HT1080 (cell line): ENCODE measurements around the gene PXDN. TPM values are rescaled to one million over a fixed set of nuclear protein-coding genes. Genes with fewer than 3 reads are reported as not detected.

Experiments used
- DNase-seq: peaks from one replicate; pipeline ENCODE4 v3.0.0-alpha.2; 2015; ENCODE audit warnings: low read depth
- total RNA-seq: library from RNA; depleted of rRNA; stranded (reverse); fragments of >200 nt; shearing (Covaris generic); gene quantifications from 2 replicates; pipeline ENCODE4 v1.2.3, GENCODE V29; 2014

PXDN gene
- total RNA-seq, 1 experiment from 2014 or later, result 0.88 TPM

DNA sequence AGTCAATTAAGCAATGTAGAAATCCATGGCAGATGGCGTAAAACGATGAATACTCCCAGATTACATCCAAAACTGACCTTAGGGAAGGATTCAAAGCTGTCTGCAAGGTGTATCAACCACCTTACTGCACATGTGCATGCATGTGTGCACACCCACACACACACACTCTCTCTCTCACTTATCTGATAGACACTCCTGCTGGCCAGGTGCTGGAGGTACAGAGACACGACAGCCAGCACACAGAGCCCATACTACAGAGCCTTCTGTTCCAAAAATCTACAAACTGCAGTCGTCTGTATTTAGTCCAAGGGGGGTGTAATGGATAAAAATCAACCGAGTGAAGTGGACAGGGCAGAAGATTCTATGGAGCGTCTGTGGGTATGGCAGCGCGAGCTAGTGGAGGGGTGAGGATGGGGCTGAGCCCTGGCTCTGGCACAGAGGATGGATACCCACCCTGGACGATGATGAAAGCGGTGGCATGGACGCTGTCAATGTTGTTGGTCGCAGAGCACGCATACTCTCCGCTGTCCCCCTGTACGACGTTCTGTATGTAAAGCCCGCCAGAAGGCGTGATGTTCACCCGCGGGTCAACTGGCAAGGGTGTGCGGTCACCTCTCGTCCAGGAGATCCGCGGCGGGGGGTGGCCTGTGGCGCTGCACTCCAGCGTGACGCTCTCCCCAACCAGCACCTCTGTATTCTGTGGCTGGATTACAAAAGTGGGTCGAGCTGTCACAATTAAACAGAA lies 78.4 kb downstream of the PXDN start:
- no peak for DNase-seq

DNA sequence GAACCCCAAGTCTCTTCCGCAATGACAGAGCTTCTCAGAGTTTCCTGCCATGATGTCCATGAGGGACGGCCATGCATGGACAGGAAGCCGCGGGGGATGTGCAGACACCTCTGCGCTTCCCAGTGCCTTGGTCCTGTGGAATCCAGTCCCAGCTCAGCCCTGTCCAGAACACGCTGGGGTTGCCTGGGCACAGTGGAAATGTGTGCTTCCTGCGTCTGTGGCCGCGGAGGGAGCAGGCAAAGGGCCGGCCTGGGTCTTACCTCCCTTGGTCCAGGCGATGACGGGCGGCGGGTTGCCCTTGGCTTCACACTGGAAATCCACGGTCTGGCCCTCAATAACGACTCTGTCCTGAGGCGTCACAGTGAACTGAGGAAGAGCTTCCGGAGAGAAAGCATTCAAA lies 79.6 kb downstream of the PXDN start:
- DNase-seq, result no peak

DNA sequence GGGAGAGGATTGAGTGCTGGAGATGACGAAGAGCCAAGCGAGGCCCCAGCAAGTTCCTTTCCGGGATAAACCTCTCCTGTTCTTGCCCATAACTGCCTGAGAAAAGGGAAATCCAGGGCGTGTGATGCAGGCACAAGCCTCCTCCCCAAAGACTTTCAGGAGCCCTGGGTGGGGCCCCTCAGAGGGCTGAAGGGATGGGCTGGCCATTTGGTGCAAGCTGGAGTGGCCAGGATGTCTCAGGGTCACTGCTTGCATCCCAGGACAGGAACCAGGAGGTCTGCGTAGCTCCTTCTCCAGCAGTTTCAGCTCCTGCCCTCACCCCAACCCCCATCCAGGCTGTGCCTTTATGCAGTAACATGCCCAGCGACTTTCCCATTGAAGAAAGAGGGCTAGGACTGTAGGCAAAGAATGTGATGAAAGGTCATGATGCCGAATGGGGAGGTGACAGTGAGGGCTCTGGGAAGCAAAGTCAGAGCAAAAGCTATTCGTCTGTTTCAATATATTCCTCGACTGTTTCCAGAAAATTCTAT lies 80.2 kb downstream of the PXDN start:
- no peak for DNase-seq

DNA sequence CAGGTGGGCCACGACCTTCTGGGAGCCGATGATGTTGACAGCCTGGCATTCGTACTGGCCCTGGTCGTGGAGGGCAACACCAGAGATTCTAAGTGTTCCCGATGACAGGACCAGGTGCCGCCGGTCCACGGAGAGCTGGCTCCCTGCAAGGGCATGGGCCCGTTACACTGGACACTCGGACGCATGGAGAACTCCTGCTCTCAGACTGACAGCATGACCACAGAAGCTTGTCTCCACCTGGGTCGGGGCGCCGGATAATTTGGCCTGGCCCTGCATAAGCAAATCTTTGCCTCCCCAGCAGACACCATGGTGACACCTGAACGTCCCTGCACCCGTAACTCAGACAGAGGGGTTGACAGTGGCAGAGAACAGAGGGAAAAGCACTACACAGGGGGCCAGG lies 80.7 kb downstream of the PXDN start:
- no peak for DNase-seq

DNA sequence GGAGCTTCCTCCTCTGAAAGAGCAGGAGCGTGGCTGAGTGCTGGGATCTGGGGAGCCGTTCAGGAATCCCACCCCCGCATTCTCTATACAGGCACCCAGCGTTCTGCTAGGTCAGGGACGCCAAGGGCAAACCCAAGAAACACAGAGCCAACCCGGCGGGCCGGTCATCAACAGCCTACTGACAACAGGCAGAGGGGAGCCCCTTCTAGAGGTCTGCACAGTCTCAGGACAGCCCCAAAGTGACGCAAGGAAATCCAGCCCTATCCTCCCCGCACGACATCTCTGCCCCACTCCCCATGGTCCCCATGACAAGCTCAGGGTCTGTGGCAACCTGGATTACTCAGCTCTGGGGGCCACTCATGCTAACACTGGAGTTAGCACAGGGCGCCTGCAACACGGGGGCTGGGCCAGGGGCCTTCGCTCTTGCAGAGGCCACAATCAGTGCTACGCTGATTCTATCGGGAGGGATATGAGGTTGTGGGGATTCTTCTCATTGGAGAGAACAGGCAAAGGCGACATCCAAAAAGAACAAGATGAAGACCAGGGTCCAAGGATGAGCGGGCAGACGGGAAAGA lies 81.6 kb downstream of the PXDN start:
- no peak for DNase-seq

DNA sequence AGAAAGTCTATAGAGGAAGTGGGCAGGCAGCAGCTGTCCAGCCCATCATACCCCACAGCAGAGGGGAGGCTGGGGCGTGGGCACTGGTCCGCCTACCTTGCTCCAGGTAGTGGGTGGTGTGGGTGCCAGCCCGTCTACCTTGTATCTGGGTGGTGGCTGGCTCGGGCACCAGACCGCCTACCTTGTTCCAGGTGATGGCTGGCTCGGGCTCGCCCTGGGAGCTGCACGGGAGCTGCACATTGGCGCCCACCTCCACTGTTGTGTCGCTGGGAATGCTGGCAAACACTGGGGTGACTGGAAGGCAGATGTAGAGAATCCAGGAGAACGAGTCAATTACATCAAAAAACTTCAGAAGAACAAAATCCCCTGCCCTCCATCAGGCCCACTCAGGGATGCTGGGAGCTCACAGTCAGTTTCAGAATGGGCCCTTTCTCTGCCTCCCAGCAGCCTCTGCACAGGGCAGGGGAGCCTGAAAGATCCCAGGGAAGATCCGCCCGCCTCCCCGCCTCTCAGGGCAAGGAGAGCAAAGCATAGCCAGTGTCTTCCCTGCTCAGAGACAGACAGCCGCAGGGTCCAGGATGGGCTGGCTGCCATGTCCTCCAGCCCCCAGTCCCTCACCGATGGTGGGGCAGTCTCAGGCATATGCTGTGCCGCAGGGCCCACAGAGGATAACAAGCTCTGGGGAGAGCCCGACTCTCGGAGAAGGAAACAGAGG lies 82.3 kb downstream of the PXDN start:
- DNase-seq, result no peak

DNA sequence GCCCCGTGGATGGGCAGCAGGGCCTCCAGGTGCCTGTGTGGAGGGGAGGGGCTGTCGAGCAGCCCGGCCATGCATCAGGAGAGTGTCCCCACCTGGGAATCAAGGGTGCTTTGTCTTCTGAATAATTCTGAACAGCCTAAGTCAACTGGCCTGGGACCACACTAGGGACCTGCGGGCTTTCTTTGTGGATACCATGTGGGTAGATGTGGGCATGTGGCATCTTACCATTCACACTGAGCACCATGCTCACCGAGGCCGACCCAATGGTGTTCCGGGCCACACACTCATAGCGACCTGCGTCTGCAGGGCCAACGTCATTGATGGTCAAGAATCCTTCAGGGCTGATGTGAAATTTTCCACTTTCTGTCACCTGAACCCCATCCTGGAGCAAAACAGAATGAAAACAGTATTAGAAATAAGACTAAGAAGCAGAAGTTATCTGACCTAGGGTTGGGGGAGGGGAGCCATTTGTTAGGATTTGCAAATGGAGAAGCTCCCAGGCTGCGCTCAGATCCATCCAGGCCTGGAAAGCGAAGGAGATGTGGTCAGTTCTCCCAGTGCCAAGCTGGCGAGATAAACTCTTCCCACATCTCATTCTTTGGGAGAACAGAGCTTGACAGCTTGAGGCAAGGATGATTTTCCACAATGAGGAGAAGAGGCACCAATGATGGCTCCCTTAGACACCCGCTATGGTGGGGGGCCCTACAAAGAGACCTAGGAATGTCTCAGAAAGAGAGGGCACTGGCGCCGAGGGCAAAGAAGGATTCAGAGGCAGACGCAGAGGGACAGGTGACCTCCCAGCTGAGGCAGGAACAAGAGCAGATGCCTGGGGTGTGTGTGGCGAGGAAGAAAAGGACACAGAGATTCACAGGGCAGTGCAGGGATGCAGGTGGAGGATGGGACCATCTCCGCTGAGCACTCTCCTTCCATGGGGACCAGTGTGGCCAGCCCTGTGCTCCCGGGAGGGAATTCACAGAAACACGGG lies 83.4 kb downstream of the PXDN start:
- DNase-seq, result no peak

DNA sequence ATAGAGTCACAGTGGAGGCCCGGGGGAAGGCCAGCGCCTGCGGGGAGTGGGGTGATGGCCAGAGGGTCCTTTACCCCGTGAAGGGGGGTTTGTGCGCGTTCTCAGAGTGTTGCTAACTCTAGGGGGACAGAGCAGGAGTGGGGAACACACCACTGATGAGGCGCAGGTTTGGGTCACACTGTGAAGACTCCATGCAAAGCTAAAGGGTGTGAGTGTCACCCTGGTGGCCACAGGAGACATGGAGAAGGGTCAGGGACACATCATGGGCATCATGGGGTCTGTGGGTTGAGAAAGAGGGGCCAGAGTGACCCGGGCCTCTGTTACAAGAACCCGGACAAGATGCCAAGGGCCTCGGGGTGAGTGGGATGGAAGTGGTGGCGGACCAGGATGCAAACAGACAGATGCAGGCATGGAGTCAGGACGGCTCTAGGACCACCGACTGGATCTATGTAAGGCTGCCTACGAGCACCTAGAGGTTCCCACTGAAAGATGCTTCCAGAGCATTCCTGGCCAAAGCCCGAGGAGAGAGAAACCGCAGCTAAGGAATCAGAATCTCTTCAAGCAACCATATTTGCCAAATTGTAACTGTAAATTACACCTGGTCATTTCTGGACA lies 84.3 kb downstream of the PXDN start:
- no peak for DNase-seq

DNA sequence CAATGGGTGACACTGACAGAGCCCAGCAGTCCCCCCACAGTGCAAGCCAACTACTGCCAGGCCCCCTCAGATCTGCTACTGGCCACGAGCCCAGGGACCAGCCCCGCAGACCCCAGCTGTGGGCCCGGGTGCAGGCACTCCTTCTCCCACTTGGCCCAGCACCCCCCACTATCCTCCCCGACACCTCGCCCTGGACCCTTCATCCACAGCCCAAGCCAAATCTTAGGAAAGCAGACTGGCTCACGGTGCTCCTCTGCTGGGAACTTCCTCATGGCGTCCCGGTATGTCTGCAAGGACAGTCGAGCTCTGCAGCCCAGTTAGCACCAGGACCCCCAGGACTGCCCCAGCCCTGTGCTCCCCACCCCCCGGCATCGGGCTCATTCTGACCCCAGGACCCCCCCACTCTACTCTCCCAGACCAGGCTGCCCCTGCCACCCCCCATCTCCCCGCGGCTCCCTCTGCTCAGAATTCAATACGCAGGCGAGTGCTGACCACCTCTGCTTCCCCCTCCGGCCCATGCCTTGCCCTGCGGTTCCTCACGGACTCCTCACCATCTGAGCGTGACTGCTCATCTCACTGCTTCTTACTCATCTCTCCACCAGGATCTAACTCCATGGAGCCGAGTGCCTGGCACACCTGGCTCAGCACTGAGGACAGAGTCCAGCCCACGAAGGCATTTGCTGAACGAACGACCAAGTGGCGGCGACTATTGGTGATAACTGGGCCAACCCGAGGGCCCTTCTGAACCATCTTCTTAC lies 85.7 kb downstream of the PXDN start:
- DNase-seq, result no peak

DNA sequence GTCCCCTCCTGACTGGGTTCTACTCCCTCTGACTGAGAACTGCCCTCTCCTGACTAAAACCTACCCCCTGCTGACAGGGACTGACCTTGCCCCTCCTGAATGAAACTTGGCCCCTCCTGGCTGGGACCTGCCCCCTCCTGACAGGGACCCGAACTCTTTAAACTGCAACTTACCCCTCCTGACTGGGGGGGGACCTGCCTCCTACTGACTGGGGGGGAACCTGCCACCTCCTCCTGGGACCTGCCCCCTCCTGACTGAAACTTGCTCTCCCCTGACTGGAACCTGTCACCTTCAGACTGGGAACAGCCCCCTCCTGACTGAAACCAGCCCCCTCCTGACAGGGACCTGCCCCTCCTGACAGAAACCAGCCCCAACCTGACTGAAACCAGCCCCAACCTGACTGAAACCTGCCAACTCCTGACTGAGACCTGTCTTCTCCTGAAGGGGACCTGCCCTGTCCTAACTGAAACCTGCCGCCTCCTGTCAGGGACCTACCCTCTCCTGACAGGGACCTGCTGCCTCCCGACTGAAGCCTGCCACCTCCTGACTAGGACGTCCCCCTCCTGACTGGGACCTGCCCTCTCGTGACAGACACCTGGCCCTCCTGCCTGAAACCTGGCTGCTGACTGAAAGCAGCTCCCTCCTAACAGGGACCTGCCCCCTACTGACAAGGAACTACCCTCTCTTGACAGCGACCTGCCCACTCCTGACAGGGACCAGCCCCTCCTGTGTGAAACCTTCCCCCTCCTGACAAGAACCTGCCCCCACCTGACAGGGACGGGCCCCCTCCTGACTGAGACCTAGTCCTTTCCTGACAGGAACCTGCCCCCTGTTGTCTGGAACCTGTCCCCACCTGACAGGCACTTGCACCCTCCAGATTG lies 87.1 kb downstream of the PXDN start:
- no peak for DNase-seq

DNA sequence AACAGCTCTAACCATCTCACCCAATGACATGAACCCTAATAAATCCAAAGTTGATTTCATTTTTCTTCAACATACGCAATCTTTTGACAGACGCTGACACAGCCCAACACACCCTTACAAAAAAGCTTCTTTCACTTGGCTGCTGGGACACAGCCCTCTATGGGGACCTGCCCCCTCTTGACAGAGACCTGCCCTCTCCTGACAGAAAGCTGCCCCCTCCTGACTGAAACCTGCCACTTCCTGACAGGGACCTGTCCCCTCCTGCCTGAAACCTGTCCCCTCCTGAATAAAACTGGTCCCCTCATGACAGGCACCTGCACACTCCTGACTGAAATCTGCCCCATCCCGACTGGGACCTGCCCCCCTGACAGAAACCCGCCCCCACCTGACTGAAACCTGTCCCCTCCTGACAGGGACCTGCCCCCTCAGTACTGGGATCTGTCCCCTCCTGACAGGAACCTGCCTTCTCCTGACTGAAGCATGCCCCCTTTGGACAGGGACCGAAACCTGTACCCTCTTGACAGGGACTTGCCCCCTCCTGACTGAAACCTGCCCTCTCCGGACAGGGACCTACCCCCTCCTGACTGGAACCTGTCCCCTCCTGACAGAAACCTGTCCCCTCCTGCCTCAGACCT lies 87.9 kb downstream of the PXDN start:
- no peak for DNase-seq

DNA sequence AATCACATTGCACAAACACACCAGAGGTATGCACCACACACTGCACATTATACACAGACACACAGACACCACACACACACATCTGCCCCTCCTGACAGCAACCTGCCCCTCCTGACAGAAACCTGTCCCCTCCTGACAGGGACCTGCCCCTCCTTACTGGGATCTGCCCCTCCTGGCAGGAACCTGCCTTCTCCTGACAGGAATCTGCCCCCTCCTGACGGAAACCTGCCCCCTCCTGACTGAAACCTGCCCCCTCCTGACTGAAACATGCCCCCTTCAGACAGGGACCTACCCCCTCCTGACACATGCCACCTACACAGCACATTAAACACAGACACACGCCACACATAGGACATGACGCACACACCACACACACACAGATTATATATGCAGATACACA lies 88.9 kb downstream of the PXDN start:
- no peak for DNase-seq

DNA sequence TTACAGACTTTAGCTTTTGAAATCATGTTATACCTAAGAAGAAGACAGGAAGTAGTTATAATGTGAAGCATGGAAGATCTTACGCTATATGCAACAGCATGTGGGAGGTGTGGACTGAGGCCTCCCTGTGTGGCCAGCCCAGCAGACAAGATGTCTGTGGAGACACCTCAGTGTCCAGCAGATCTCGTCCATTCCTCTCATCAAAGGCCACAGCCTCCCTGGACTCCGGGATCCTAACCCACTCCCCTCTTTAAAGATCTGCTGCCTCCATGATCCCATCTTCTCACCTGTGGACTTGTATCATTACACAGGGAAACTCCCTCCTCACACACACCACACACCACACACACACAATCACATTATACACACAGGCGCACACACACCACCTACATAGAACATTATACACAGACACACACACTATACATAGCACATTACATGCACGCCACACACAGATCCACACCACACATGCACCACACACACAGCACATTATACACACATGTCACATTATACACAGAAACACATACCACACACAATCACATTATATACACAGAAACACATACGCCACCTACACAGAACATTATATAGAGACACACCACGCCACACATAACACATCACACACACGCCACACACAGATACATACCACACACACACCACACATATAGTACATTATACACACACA lies 89.5 kb downstream of the PXDN start:
- DNase-seq, result no peak

DNA sequence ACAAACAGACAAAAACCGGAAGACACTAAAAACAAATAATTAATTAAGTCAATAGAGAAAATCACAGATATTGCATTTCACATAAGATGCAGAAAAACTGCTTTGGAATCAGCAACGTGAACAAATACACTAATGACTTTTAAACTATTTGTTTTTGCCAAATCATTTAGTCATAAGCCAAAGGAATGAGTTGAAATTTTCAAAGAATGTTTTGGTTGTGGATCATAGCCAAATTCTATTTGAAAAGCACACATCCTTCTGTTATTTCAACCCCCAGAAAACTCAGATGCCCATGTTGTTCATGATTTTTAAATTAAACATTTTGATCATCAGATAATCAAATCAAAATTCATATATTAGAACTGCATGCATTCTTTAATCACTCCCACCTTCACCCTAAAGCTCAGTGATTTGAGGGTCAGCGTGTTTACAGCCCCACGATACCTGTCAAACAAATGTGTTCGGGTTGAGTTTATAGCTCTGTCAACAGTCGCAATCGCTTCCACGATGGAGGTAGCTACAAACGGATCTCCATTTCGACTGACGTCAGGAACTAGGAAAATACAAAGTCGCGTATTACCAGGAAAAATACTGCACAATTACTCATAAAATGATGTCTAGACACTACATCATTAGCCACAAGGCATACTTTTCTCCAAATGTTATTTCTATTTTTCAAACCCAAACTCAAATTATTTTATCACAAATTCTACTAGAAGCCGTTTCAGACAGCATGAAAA lies 90.2 kb downstream of the PXDN start:
- no peak for DNase-seq

DNA sequence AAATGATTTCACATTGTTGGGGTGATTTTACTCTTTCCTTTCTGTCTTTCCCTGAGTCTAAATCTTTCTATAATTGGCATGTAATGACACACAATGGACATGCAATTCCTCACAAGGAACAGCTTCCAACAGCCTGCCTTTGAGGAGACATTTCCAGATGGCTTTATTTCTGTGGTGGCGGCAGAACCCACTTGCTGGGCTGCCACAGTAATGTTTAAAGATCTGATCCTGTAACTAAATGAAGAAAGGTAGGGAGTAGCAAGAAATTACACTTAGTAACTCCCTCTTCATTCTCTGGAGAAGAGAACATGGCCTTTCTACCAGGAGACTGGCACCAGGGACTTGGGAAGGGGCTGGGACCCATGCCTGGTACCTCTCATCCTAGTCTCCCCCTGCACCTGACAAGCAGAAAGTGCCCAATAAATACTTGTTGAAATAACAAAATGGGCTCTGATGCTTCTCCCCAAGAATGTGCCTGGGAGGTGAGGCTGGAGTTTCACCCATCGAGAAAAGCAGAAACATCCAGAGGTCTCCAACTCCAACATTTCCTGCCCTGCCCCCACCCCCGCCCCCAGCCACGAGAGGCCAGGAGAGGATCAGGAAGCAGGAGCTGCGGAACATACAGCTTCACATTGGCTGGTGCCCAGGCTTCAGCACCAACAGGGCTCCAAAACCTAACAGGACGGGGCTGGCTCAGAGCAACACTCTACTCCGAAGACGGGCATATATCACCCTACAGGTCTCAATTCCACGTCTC lies 92.1 kb downstream of the PXDN start:
- DNase-seq, result no peak
